ENCODE measurements around the gene PCAT7. TPM values are rescaled to one million over a fixed set of nuclear protein-coding genes. Genes with fewer than 3 reads are reported as not detected.

PCAT7 gene
- total and polyA plus RNA-seq, 2 of the 4 experiments (the other 2 are of a cell fraction) = not detected

GRCh38 chr9:94577036-94577435 lies 22.2 kb downstream of the PCAT7 start:
- intact Hi-C loops (cut with micrococcal nuclease) = no loop called here
- Histone ChIP-seq H3K4me3 (ENCODE audit: insufficient read depth, low read depth, low read length) (no peak overlapping the region), H3K14ac (replicated peaks; ENCODE audit: low read depth, low read length) (no peak overlapping the region), H4K20me1 (ENCODE audit: insufficient read depth, low read length) (no peaks in the 10 kb centered on the region), H2AK5ac (ENCODE audit: low read depth, low read length) (no peak overlapping the region), H3K9me1 (ENCODE audit: insufficient read depth, low read length) (no peaks in the 10 kb centered on the region), H4K5ac (ENCODE audit: low read depth, low read length) (no peak overlapping the region), H3K79me1 (ENCODE audit: low read depth in 1 of 2, low read length in 2 of 2) (no peaks in the 10 kb centered on the region), H4K8ac (ENCODE audit: low read depth in 2 of 2, low read length in 2 of 2) (no peak overlapping the region), H3K27me3 (ENCODE audit: control insufficient read depth, insufficient read depth, low read length) (peaks cover 2% of the 10 kb centered on the region), H2BK120ac (ENCODE audit: low read depth, low read length) (no peak overlapping the region), H4K91ac (ENCODE audit: insufficient read depth, low read depth, low read length) (no peak overlapping the region), H3K18ac (ENCODE audit: low read depth, low read length) (no peak overlapping the region), H2AFZ (replicated peaks; ENCODE audit: low read length, poor library complexity) (no peak overlapping the region), H3K4me1 (ENCODE audit: control insufficient read depth, insufficient read depth, low read length) (no peaks in the 10 kb centered on the region), H3K9ac (ENCODE audit: low read depth, low read length) (no peak overlapping the region), H3K56ac (ENCODE audit: extremely low read depth, insufficient read depth, low read length) (no peak overlapping the region), H3K4me2 (ENCODE audit: low read depth, low read length) (no peak overlapping the region), H3K9me3 (ENCODE audit: control insufficient read depth, insufficient read depth, low read length) (no peaks in the 10 kb centered on the region), H2BK20ac (ENCODE audit: low read depth, low read length) (no peak overlapping the region), H2BK5ac (ENCODE audit: low read depth, low read length, poor library complexity, severe bottlenecking) (no peak overlapping the region), H3K4ac (ENCODE audit: low read depth, low read length) (no peak overlapping the region), H3K27ac (ENCODE audit: insufficient read depth, low read length) (no peak overlapping the region), H2BK15ac (ENCODE audit: low read depth, low read length) (no peak overlapping the region), H3K23ac (ENCODE audit: low read depth, low read length) (no peak overlapping the region), H3K36me3 (ENCODE audit: control insufficient read depth, insufficient read depth, low read length) (no peaks in the 10 kb centered on the region), H2AK9ac (replicated peaks; ENCODE audit: low read depth, low read length, poor library complexity) (no peak overlapping the region)
- ChIA-PET POLR2A (ENCODE audit: unreplicated experiment) (no interaction called here), CTCF (no interaction called here)
- DNase-seq = no peak
- in situ Hi-C loops (cut with MboI; ENCODE audit: low sequenced_read_pairs) = no loop called here
- TF ChIP-seq SMC3 (IDR thresholded peaks at IDR 0.05; ENCODE audit: low read depth, low read length) = no peak
- TF ChIP-seq CTCF (conservative IDR thresholded peaks at IDR 0.05; ENCODE audit: low read depth, low read length) = no peak
- TF ChIP-seq RFX5 (IDR thresholded peaks at IDR 0.05; ENCODE audit: low read depth, low read length) = no peak
- no peak for TF ChIP-seq POLR2A (IDR thresholded peaks at IDR 0.05; ENCODE audit: low read depth, low read length)
- TF ChIP-seq CHD1 (IDR thresholded peaks at IDR 0.05; ENCODE audit: low read depth, low read length) = no peak
- no peak for TF ChIP-seq MAZ (IDR thresholded peaks at IDR 0.05; ENCODE audit: borderline replicate concordance, low read depth, low read length)
- TF ChIP-seq USF2 (IDR thresholded peaks at IDR 0.05; ENCODE audit: low read depth, low read length) = no peak
- TF ChIP-seq MXI1 (IDR thresholded peaks at IDR 0.05; ENCODE audit: borderline replicate concordance, low read depth, low read length) = no peak
- no peak for TF ChIP-seq CEBPB (IDR thresholded peaks at IDR 0.05; ENCODE audit: low read depth, low read length)
- TF ChIP-seq RAD21 (IDR thresholded peaks at IDR 0.05; ENCODE audit: low read length) = no peak
- no peak for TF ChIP-seq MAFK (IDR thresholded peaks at IDR 0.05; ENCODE audit: low read depth, low read length)
- no peak for TF ChIP-seq BHLHE40 (IDR thresholded peaks at IDR 0.05; ENCODE audit: low read depth, low read length)
- TF ChIP-seq RCOR1 (IDR thresholded peaks at IDR 0.05; ENCODE audit: insufficient replicate concordance, low read length) = no peak
- no peak for TF ChIP-seq NFE2L2 (IDR thresholded peaks at IDR 0.05; ENCODE audit: low read depth, low read length)
- no peak for TF ChIP-seq FOS (IDR thresholded peaks at IDR 0.05; ENCODE audit: low read depth, low read length)
- TF ChIP-seq ELK1 (IDR thresholded peaks at IDR 0.05; ENCODE audit: borderline replicate concordance, low read depth, low read length) = no peak
- ATAC-seq (ENCODE audit: low read depth) = no peak
- BruUV-seq (replicated peaks) = no TSS peak
- no CpG with 5 or more reads among the region's 1 CpG for WGBS, 2 experiments (ENCODE audit: extremely low coverage in 2 of 2, insufficient read length in 1 of 2)
- dilution Hi-C loops (cut with HindIII; ENCODE audit: low sequenced_read_pairs, unreplicated experiment) = no loop called here

Measured in IMR-90 (cell line).